Effector memory CD4-positive, alpha-beta T cell (primary cell): Measurements from ENCODE around the gene GEMIN4.
A peak's percentile ranks its signal among the peaks of the same experiment; 100 is the strongest.

Experiments
- DNase-seq, 3 donors: peaks; one replicate each; pipeline ENCODE4 v3.0.0-alpha.2; 2020
- H3K27ac ChIP-seq: 2 replicates; pipeline ENCODE4 v1.7.0; 2013; ENCODE audit warnings: mild to moderate bottlenecking, low read length, moderate library complexity; ENCODE audit not compliant: insufficient read depth, poor library complexity, severe bottlenecking
- H3K27me3 ChIP-seq: replicated peaks from 2 replicates; pipeline ENCODE4 v1.7.0; 2013; ENCODE audit warnings: mild to moderate bottlenecking, low read length; ENCODE audit not compliant: insufficient read depth, control insufficient read depth, poor library complexity, severe bottlenecking
- H3K36me3 ChIP-seq: 2 replicates; pipeline ENCODE4 v1.7.0; 2013; ENCODE audit warnings: mild to moderate bottlenecking, low read length, moderate library complexity; ENCODE audit not compliant: control insufficient read depth, insufficient read depth
- H3K4me1 ChIP-seq: 2 replicates; pipeline ENCODE4 v1.7.0; 2013; ENCODE audit warnings: low read length, mild to moderate bottlenecking; ENCODE audit not compliant: control insufficient read depth, insufficient read depth, poor library complexity, severe bottlenecking
- H3K4me3 ChIP-seq: 2 replicates; pipeline ENCODE4 v1.7.0; 2013; ENCODE audit warnings: low read length, low read depth, mild to moderate bottlenecking; ENCODE audit not compliant: insufficient read depth, poor library complexity, severe bottlenecking
- H3K9me3 ChIP-seq: 2 replicates; pipeline ENCODE4 v1.7.0; 2013; ENCODE audit warnings: mild to moderate bottlenecking, low read length, moderate library complexity; ENCODE audit not compliant: control insufficient read depth
- total RNA-seq, 3 donors: gene quantifications; one replicate each; lab custom pipeline; 2026; lab: John Stamatoyannopoulos, UW

The GEMIN4 gene
- total RNA-seq = 13.0 to 22.5 (median 20.7) reads per million in 3 donors

DNA sequence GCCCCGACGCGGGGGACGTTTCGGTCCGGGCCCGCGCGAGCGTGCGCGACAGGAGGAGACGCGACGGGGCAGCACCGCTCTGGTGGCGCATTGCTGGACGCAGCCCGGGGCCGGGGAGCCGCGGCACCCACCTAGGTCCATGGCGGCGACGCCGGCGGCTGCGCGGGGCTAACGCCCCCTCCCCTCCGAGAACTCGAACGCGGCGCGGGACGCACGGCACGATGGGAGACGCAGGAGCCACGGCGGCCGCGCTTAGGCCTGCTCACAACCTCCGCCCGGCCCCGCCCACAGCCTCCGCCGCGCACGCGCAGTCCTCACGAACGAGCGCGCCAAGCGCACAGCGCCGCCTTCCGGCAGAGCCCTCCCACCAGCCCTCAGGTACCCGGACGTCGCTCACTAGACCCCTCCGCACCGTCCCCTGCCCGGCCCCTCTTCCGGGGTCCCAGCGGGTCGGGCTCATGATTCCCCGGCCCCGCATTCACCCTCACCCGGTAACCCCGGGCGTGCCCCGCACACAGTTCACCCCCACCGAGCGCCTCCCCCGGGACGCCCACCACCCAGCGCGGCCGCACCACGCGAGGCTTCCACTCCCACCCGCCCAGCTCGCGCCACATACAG is at the start of gene GEMIN4:
Gene GEMIN4 (minus strand): TSS at position 263 of the 618 bp plus-strand sequence. CDS start 122 bp downstream, at position 141.
- H3K27me3 ChIP-seq = no peaks in the 10 kb centered on the region
- H3K27ac ChIP-seq = peak within 1 kb of the TSS; percentile 75
- peak within 1 kb of the TSS; percentile 91 for H3K4me3 ChIP-seq
- peaks cover 19% of the 10 kb centered on the region for H3K4me1 ChIP-seq
- peak; percentile 92 to 94 (median 93) for DNase-seq
- no peaks in the 10 kb centered on the region for H3K9me3 ChIP-seq
- peaks cover 7% of the 10 kb centered on the region for H3K36me3 ChIP-seq

DNA sequence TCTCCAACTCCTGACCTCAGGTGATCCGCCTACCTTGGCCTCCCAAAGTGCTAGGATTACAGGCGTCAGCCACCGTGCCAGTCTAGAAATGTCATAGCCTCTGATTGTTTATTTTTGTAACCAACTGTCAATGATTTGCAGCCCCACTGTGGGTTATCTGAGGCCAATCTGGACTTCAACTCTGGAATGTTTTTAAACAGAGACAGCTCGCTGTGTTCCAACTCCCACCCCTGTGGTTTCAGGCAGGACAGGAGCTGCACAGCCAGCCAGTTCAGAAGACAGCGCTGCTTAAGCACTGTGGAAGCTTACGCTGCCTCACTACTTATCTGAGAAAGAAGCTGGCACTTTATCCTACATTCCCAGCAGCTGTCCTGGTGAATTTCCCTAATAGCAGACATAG is 49.6 kb upstream of the GEMIN4 start:
- Histone ChIP-seq H3K27ac (no peak overlapping the region), H3K36me3 (no peaks in the 10 kb centered on the region), H3K9me3 (no peaks in the 10 kb centered on the region), H3K4me1 (no peaks in the 10 kb centered on the region), H3K4me3 (no peak overlapping the region), H3K27me3 (no peaks in the 10 kb centered on the region)
- DNase-seq = no peak

GRCh38 chr17:800446-801242 is 48.6 kb upstream of the GEMIN4 start:
- H3K4me3 ChIP-seq = no peak overlapping the region
- no peaks in the 10 kb centered on the region for H3K36me3 ChIP-seq
- H3K27ac ChIP-seq = no peak overlapping the region
- no peaks in the 10 kb centered on the region for H3K27me3 ChIP-seq
- no peaks in the 10 kb centered on the region for H3K9me3 ChIP-seq
- DNase-seq = no peak
- no peaks in the 10 kb centered on the region for H3K4me1 ChIP-seq

GRCh38 chr17:799261-799660 is 47.2 kb upstream of the GEMIN4 start:
- H3K9me3 ChIP-seq = no peaks in the 10 kb centered on the region
- DNase-seq = no peak
- H3K4me3 ChIP-seq = no peak overlapping the region
- H3K27ac ChIP-seq = no peak overlapping the region
- no peaks in the 10 kb centered on the region for H3K36me3 ChIP-seq
- H3K4me1 ChIP-seq = no peaks in the 10 kb centered on the region
- no peaks in the 10 kb centered on the region for H3K27me3 ChIP-seq

- Histone ChIP-seq H3K4me3 (no peak overlapping the region), H3K27ac (no peak overlapping the region), H3K27me3 (no peaks in the 10 kb centered on the region), H3K9me3 (no peaks in the 10 kb centered on the region), H3K4me1 (no peaks in the 10 kb centered on the region), H3K36me3 (no peaks in the 10 kb centered on the region)
- DNase-seq = no peak
These were observed 46.2 kb upstream of the GEMIN4 start for GRCh38 chr17:798246-798645.

DNA sequence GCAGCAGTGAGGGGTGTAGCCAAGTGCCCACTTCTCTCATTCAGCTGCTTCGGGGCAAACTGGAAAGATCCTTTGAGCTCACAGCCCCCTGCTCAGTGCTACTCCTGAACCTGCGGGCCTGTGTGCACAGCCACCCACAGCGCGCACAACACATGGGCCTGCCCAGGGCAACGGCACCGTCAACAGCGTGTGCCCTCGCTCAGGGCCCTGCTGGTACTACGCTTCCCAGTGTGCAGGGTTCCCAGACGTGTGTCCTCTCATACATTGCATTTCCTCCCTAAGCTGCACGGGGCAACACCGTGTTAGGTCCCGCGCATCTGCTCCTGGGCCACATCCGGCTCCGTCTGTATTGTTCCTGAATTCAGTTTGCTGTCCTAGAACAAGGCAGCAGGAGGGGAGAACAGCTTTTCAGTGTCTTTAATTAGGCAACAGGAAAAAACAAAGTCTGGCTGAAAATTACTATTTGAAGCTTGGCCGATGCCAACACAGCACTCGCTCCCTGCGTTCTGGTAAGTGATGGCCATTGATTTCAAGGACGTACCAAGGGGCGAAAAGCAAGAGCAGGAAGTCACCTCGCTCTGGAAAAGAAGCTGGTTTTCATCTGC is 45.3 kb upstream of the GEMIN4 start:
- H3K36me3 ChIP-seq = peaks cover 4% of the 10 kb centered on the region
- H3K9me3 ChIP-seq = no peaks in the 10 kb centered on the region
- H3K4me3 ChIP-seq = no peak overlapping the region
- H3K27me3 ChIP-seq = no peaks in the 10 kb centered on the region
- H3K27ac ChIP-seq = no peak overlapping the region
- DNase-seq = no peak
- H3K4me1 ChIP-seq = no peaks in the 10 kb centered on the region

DNA sequence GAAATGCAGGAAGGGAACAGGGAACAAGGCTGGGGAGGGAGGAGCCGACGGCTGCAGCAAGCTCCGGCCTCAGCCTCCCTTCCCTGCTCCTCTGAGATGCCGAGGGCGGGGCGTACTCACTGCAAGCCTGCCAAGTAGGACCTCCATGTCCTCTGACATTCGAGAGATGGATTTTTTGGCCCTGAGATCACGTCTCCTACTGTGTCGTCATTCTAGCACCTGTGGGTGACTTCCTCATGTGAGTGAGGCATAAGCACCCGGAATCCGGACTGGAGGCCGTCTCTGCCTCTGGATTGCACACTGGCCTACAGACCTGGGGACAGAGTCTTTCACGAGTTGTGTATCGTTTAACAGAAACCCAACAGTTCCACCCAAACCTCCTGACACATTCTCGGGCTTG is 44.5 kb upstream of the GEMIN4 start:
- no peaks in the 10 kb centered on the region for H3K4me1 ChIP-seq

GRCh38 chr17:795721-796120 is 43.7 kb upstream of the GEMIN4 start:
- peaks cover 20% of the 10 kb centered on the region for H3K36me3 ChIP-seq
- DNase-seq = no peak
- H3K27me3 ChIP-seq = no peaks in the 10 kb centered on the region
- no peaks in the 10 kb centered on the region for H3K9me3 ChIP-seq
- H3K4me3 ChIP-seq = no peak overlapping the region
- H3K27ac ChIP-seq = no peak overlapping the region
- no peaks in the 10 kb centered on the region for H3K4me1 ChIP-seq

More for the DNA sequence above, 44.5 kb upstream of the GEMIN4 start:
- Histone ChIP-seq H3K9me3 (no peaks in the 10 kb centered on the region), H3K27me3 (no peaks in the 10 kb centered on the region), H3K36me3 (peaks cover 12% of the 10 kb centered on the region), H3K4me3 (no peak overlapping the region), H3K27ac (no peak overlapping the region)
- no peak for DNase-seq

DNA sequence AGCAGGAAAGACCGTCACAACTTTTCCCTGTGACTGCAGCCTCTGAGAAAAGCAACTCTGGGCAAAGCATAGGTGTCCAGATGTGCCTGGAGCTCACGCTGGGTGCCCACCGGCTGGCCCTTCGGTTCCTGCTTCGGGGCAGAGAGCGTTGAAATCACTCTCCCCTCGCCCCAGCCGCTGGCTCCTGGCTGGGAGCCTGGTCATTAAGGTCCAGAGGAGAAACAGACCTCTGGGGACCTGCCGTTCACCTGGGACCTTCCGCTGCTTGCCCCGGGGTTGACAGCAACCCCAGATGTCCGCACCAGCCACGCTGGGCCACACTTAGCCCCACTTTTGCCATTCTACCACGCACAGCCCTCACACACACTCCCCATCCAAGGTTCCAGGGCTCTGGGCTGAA is 43.2 kb upstream of the GEMIN4 start:
- H3K4me1 ChIP-seq = no peaks in the 10 kb centered on the region
- H3K9me3 ChIP-seq = no peaks in the 10 kb centered on the region
- no peak overlapping the region for H3K27ac ChIP-seq
- H3K4me3 ChIP-seq = no peak overlapping the region
- no peaks in the 10 kb centered on the region for H3K27me3 ChIP-seq
- H3K36me3 ChIP-seq = peaks cover 21% of the 10 kb centered on the region
- no peak for DNase-seq

DNA sequence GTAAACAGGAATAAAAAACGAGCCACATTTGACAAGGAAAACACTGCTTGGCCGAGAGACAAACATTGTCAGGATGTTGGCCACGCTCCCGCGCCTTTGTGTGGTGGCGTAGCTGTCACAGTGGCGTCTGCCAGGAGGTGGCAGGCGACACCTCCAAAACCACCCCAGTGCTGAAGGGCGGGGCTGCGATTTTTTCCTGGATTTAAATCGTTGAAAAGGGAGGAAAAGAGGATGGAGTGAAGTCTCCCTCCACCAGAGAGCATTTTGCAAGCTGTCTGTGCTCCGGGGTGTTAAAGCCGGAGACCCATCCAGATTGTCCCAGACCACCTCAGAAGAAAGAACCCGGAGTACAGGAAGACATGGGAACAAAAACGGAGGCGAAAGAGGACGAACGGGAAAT is 42.8 kb upstream of the GEMIN4 start:
- Histone ChIP-seq H3K9me3 (no peaks in the 10 kb centered on the region), H3K36me3 (peaks cover 25% of the 10 kb centered on the region), H3K27ac (no peak overlapping the region), H3K27me3 (no peaks in the 10 kb centered on the region), H3K4me1 (no peaks in the 10 kb centered on the region), H3K4me3 (no peak overlapping the region)
- peak in 2 of 3 donors; percentile 10 to 11 for DNase-seq
